Limb (tissue), 2 donors: Measurements from ENCODE around the gene HRH1.

Experiments used
- DNase-seq, 2 donors: peaks; one replicate each; pipeline ENCODE4 v3.0.0-alpha.2; 2016; ENCODE audit errors: extremely low spot score in 2 of 2

The HRH1 gene

GRCh38 chr3:11307830-11308432 lies 153.6 kb downstream of the HRH1 start:
- DNase-seq, result no peak

GRCh38 chr3:11310258-11310657 lies 156.0 kb downstream of the HRH1 start:
- no peak for DNase-seq

GRCh38 chr3:11312166-11312565 lies 157.9 kb downstream of the HRH1 start:
- no peak for DNase-seq
